IMR-90 (cell line): ENCODE results near the gene VMAC. TPM values are rescaled to one million over a fixed set of nuclear protein-coding genes. Genes with fewer than 3 reads are reported as not detected.
A peak's percentile ranks its signal among the peaks of the same experiment; 100 is the strongest.

Experiments
- ATAC-seq: fragments of 200-7000 bp; cut with Tn5 transposase; 2 replicates; pipeline ENCODE4 v1.9.1; 2020; ENCODE audit warnings: low read depth, mild to moderate bottlenecking, moderate library complexity
- BruUV-seq: library from RNA; stranded (reverse); fragments of 400-500 nt; replicated peaks from 2 replicates; lab custom pipeline; 2021; lab: Mats Ljungman, UMichigan
- CTCF ChIA-PET: fragments of 300-600 bp; formaldehyde crosslinking; extraction: SDS; loops from one replicate; lab custom pipeline; 2021; ENCODE audit warnings: antibody characterized with exemption; lab: Yijun Ruan, JAX
- POLR2A ChIA-PET: fragments of 300-600 bp; sonication (Branson Sonifier 250); formaldehyde crosslinking; loops from one replicate; lab custom pipeline; 2022; ENCODE audit warnings: antibody characterized with exemption; ENCODE audit not compliant: unreplicated experiment; lab: Charles Lee
- DNase-seq: peaks from one replicate; pipeline ENCODE4 v3.0.0; 2013
- H2AFZ ChIP-seq: replicated peaks from 2 replicates; pipeline ENCODE3; 2013; ENCODE audit warnings: low read length, mild to moderate bottlenecking; ENCODE audit not compliant: poor library complexity
- H2AK5ac ChIP-seq: 2 replicates; pipeline ENCODE4 v1.6.1; 2013; ENCODE audit warnings: low read depth, low read length, inconsistent platforms
- H2AK9ac ChIP-seq: replicated peaks from 2 replicates; pipeline ENCODE3; 2013; ENCODE audit warnings: mild to moderate bottlenecking, low read depth, low read length, moderate library complexity; ENCODE audit not compliant: poor library complexity
- H2BK120ac ChIP-seq: 2 replicates; pipeline ENCODE4 v1.6.1; 2013; ENCODE audit warnings: low read depth, low read length, inconsistent platforms
- H2BK15ac ChIP-seq: 3 replicates; pipeline ENCODE4 v1.6.1; 2013; ENCODE audit warnings: low read depth, low read length, inconsistent platforms
- H2BK20ac ChIP-seq: 2 replicates; pipeline ENCODE4 v1.6.1; 2013; ENCODE audit warnings: low read depth, mild to moderate bottlenecking, inconsistent platforms, low read length, moderate library complexity
- H2BK5ac ChIP-seq: 2 replicates; pipeline ENCODE4 v1.6.1; 2013; ENCODE audit warnings: mild to moderate bottlenecking, low read depth, low read length, inconsistent platforms; ENCODE audit not compliant: poor library complexity, severe bottlenecking
- H3K14ac ChIP-seq: replicated peaks from 2 replicates; pipeline ENCODE4 v1.6.1; 2013; ENCODE audit warnings: low read depth, low read length, inconsistent platforms
- H3K18ac ChIP-seq: 2 replicates; pipeline ENCODE4 v1.6.1; 2013; ENCODE audit warnings: low read depth, low read length, control low read depth
- H3K23ac ChIP-seq: 2 replicates; pipeline ENCODE4 v1.6.1; 2013; ENCODE audit warnings: low read depth, low read length, inconsistent platforms
- H3K27ac ChIP-seq: 2 replicates; pipeline ENCODE4 v1.5.1; 2013; ENCODE audit warnings: mild to moderate bottlenecking, control low read depth, low read length; ENCODE audit not compliant: insufficient read depth
- H3K27me3 ChIP-seq: 2 replicates; pipeline ENCODE4 v1.6.1; 2013; ENCODE audit warnings: low read length; ENCODE audit not compliant: control insufficient read depth, insufficient read depth
- H3K36me3 ChIP-seq: 2 replicates; pipeline ENCODE4 v1.6.1; 2013; ENCODE audit warnings: low read length, mixed read lengths; ENCODE audit not compliant: control insufficient read depth, insufficient read depth
- H3K4ac ChIP-seq: 2 replicates; pipeline ENCODE4 v1.6.1; 2013; ENCODE audit warnings: low read depth, low read length, inconsistent platforms
- H3K4me1 ChIP-seq: 2 replicates; pipeline ENCODE4 v1.6.1; 2013; ENCODE audit warnings: low read length, mixed read lengths; ENCODE audit not compliant: control insufficient read depth, insufficient read depth
- H3K4me2 ChIP-seq: 2 replicates; pipeline ENCODE4 v1.6.1; 2013; ENCODE audit warnings: low read depth, mild to moderate bottlenecking, control low read depth, low read length, moderate library complexity
- H3K4me3 ChIP-seq: 2 replicates; pipeline ENCODE4 v1.5.1; 2013; ENCODE audit warnings: low read depth, mild to moderate bottlenecking, control low read depth, low read length, moderate library complexity; ENCODE audit not compliant: insufficient read depth
- H3K56ac ChIP-seq: 2 replicates; pipeline ENCODE4 v1.6.1; 2013; ENCODE audit warnings: low read length, inconsistent platforms; ENCODE audit not compliant: insufficient read depth; ENCODE audit errors: extremely low read depth
- H3K79me1 ChIP-seq, 2 experiments: 2 replicates each; pipeline ENCODE4 v1.6.1; 2013; ENCODE audit warnings: low read length in 2 of 2, inconsistent platforms in 1 of 2, low read depth in 1 of 2
- H3K9ac ChIP-seq: 2 replicates; pipeline ENCODE4 v1.6.1; 2013; ENCODE audit warnings: low read depth, low read length, control low read depth
- H3K9me1 ChIP-seq: 2 replicates; pipeline ENCODE4 v1.6.1; 2013; ENCODE audit warnings: low read length, inconsistent platforms; ENCODE audit not compliant: insufficient read depth
- H3K9me3 ChIP-seq: 2 replicates; pipeline ENCODE4 v1.6.1; 2013; ENCODE audit warnings: low read length; ENCODE audit not compliant: control insufficient read depth, insufficient read depth
- H4K20me1 ChIP-seq: 2 replicates; pipeline ENCODE4 v1.6.1; 2013; ENCODE audit warnings: low read length, inconsistent platforms; ENCODE audit not compliant: insufficient read depth
- H4K5ac ChIP-seq: 2 replicates; pipeline ENCODE4 v1.6.1; 2013; ENCODE audit warnings: mild to moderate bottlenecking, low read depth, low read length, control low read depth
- H4K8ac ChIP-seq, 2 experiments: 2 replicates each; pipeline ENCODE4 v1.6.1; 2013; ENCODE audit warnings: low read depth in 2 of 2, low read length in 2 of 2, control low read depth in 1 of 2, inconsistent platforms in 1 of 2
- H4K91ac ChIP-seq: 2 replicates; pipeline ENCODE4 v1.6.1; 2013; ENCODE audit warnings: low read depth, low read length, inconsistent platforms; ENCODE audit not compliant: insufficient read depth
- CEBPB ChIP-seq: IDR thresholded peaks from 2 replicates; pipeline ENCODE4 v1.6.1; 2012; ENCODE audit warnings: low read depth, low read length, improper control_type of control experiment
- CHD1 ChIP-seq: IDR thresholded peaks from 2 replicates; pipeline ENCODE4 v1.6.1; 2012; ENCODE audit warnings: low read depth, low read length, improper control_type of control experiment
- ELK1 ChIP-seq: fragments of 150-350 bp; IDR thresholded peaks from 2 replicates; pipeline ENCODE4 v1.6.1; 2016; ENCODE audit warnings: low read depth, mild to moderate bottlenecking, low read length, moderate library complexity, borderline replicate concordance
- FOS ChIP-seq: fragments of 150-350 bp; IDR thresholded peaks from 2 replicates; pipeline ENCODE4 v1.6.1; 2016; ENCODE audit warnings: low read depth, low read length
- MAFK ChIP-seq: IDR thresholded peaks from 2 replicates; pipeline ENCODE4 v1.6.1; 2012; ENCODE audit warnings: low read depth, low read length, improper control_type of control experiment
- MAZ ChIP-seq: IDR thresholded peaks from 2 replicates; pipeline ENCODE4 v1.6.1; 2012; ENCODE audit warnings: low read depth, mild to moderate bottlenecking, low read length, improper control_type of control experiment, moderate library complexity, borderline replicate concordance
- NFE2L2 ChIP-seq: fragments of 150-350 bp; IDR thresholded peaks from 2 replicates; pipeline ENCODE4 v1.6.1; 2016; ENCODE audit warnings: low read depth, mild to moderate bottlenecking, low read length
- POLR2A ChIP-seq: IDR thresholded peaks from 2 replicates; pipeline ENCODE4 v1.6.1; 2012; ENCODE audit warnings: mild to moderate bottlenecking, low read depth, low read length
- RAD21 ChIP-seq: IDR thresholded peaks from 2 replicates; pipeline ENCODE4 v1.6.1; 2012; ENCODE audit warnings: low read length, improper control_type of control experiment
- RCOR1 ChIP-seq: IDR thresholded peaks from 2 replicates; pipeline ENCODE4 v1.6.1; 2012; ENCODE audit warnings: mild to moderate bottlenecking, low read length, improper control_type of control experiment; ENCODE audit not compliant: insufficient replicate concordance
- RFX5 ChIP-seq: IDR thresholded peaks from 2 replicates; pipeline ENCODE4 v1.8.0; 2012; ENCODE audit warnings: low read depth, mild to moderate bottlenecking, low read length, moderate library complexity
- WGBS, 2 experiments: methylation state at CpG; one replicate each; pipeline versions ENCODE4 v1.1.5 to v1.1.7; 2013; ENCODE audit warnings: missing lambda C conversion rate in 2 of 2; ENCODE audit not compliant: insufficient read length in 1 of 2; ENCODE audit errors: extremely low coverage in 2 of 2; 5-methylcytosine and 5-hydroxymethylcytosine counted together
- dilution Hi-C: fragments of 300-500 bp; cut with HindIII; formaldehyde crosslinking; loops from one replicate; pipeline ENCODE4 v1.14.3; 2018; ENCODE audit warnings: low sequenced_read_pairs; ENCODE audit not compliant: unreplicated experiment
- in situ Hi-C: fragments of 300-500 bp; cut with MboI; formaldehyde crosslinking; loops from 3 replicates; pipeline ENCODE4 v1.14.3; 2019; ENCODE audit warnings: low sequenced_read_pairs, inconsistent platforms, mixed read lengths
- intact Hi-C: fragments of 100-400 bp; cut with micrococcal nuclease; formaldehyde crosslinking; loops from 2 replicates; pipeline ENCODE4 v1.10.0; 2022
- polyA plus RNA-seq, 3 experiments: library from polyadenylated mRNA; depleted of rRNA; stranded (reverse); fragments of >200 nt; gene quantifications; 2 replicates each; pipeline ENCODE4 v1.2.3, GENCODE V29; 2012; ENCODE audit warnings: low replicate concordance in 1 of 3
- total RNA-seq: library from RNA; depleted of rRNA; stranded (reverse); fragments of >200 nt; gene quantifications from 2 replicates; pipeline ENCODE4 v1.2.3, GENCODE V29; 2012

VMAC gene
- total and polyA plus RNA-seq, 2 of the 4 experiments (the other 2 are of a cell fraction), result 1.4 to 3.1 TPM

- Histone ChIP-seq H4K91ac (no peak overlapping the region), H2BK15ac (no peak overlapping the region), H3K27me3 (no peaks in the 10 kb centered on the region), H3K9ac (no peak overlapping the region), H3K23ac (no peak overlapping the region), H4K8ac (no peak overlapping the region), H3K36me3 (no peaks in the 10 kb centered on the region; the same call in none of the 2 replicates), H3K79me1 (peaks cover 34 to 100% of the 10 kb centered on the region in 2 experiments; a peak in 3 of 4 replicates), H3K14ac (no peak overlapping the region), H3K4me1 (peaks cover 56% of the 10 kb centered on the region), H2BK20ac (no peak overlapping the region), H3K4me2 (no peak overlapping the region), H3K4ac (0 out of 2 replicates have a peak overlapping the region, but pooled peaks have one; percentile 17), H4K20me1 (peaks cover 92% of the 10 kb centered on the region), H3K18ac (no peak overlapping the region), H3K9me3 (no peaks in the 10 kb centered on the region), H2AK9ac (no peak overlapping the region), H3K4me3 (no peak overlapping the region), H2BK5ac (peak overlapping the region; percentile 5), H3K9me1 (peaks cover 55% of the 10 kb centered on the region), H4K5ac (no peak overlapping the region), H3K56ac (no peak overlapping the region), H2AK5ac (peak overlapping the region; percentile 35; the same call in 1 of the 2 replicates), H3K27ac (peak overlapping the region; percentile 50; the same call in 1 of the 2 replicates), H2BK120ac (no peak overlapping the region), H2AFZ (no peak overlapping the region)
- WGBS, 2 experiments, result no CpG with 5 or more reads among the region's 3 CpGs
- DNase-seq, result peak; percentile 47
- in situ Hi-C loops (no loop called here), intact Hi-C loops (no loop called here), dilution Hi-C loops (no loop called here)
- ATAC-seq, result peak; percentile 31
- no peak for TF ChIP-seq ELK1
- TF ChIP-seq NFE2L2, result no peak
- TF ChIP-seq RFX5, result no peak
- no peak for TF ChIP-seq POLR2A
- TF ChIP-seq CEBPB, result no peak
- TF ChIP-seq MAFK, result no peak
- no peak for TF ChIP-seq RAD21
- TF ChIP-seq CHD1, result no peak
- no peak for TF ChIP-seq MAZ
- TF ChIP-seq RCOR1, result no peak
- no peak for TF ChIP-seq FOS
- POLR2A ChIA-PET, result no interaction called here
- no TSS peak for BruUV-seq
- CTCF ChIA-PET, result interaction anchor here (2.6 kb wide), 1 partner anchor 151 kb away, joined by 9 read pairs; the partner anchor contains the start of gene NRTN
Observed at GRCh38 chr19:5955636-5955935, 50.9 kb downstream of the VMAC start.
